ENCODE measurements around the gene PALS2.

Gene PALS2

GRCh38 chr7:24572016-24572392 lies 1.2 kb upstream of the PALS2 start:
- no peaks in the 10 kb centered on the region for H3K9me3 ChIP-seq (ENCODE audit: low read length)
- no peaks in the 10 kb centered on the region for H3K36me3 ChIP-seq (ENCODE audit: insufficient read depth, low read length)
- peak overlapping the region in 1 of 2 donors; percentile 78 for H3K4me3 ChIP-seq (ENCODE audit: low read depth in 1 of 2, low read length in 2 of 2)
- peaks cover 0 to 4% of the 10 kb centered on the region in 2 donors for H3K27me3 ChIP-seq (ENCODE audit: control insufficient read depth in 1 of 2, insufficient read depth in 2 of 2, low read length in 2 of 2)
- no peak overlapping the region for H3K27ac ChIP-seq (ENCODE audit: low read depth, low read length)
- H3K4me1 ChIP-seq (ENCODE audit: insufficient read depth, low read length): peaks cover 13% of the 10 kb centered on the region
- H3K9ac ChIP-seq (ENCODE audit: low read length): no peak overlapping the region

- Histone ChIP-seq H3K4me1 (ENCODE audit: insufficient read depth, low read length) (peaks cover 13% of the 10 kb centered on the region), H3K36me3 (ENCODE audit: insufficient read depth, low read length) (no peaks in the 10 kb centered on the region), H3K4me3 (ENCODE audit: low read depth in 1 of 2, low read length in 2 of 2) (peak overlapping the region; percentile 75 to 78), H3K27ac (ENCODE audit: low read depth, low read length) (no peak overlapping the region), H3K9me3 (ENCODE audit: low read length) (no peaks in the 10 kb centered on the region), H3K9ac (ENCODE audit: low read length) (peak overlapping the region; percentile 64), H3K27me3 (ENCODE audit: control insufficient read depth in 1 of 2, insufficient read depth in 2 of 2, low read length in 2 of 2) (peaks cover 0 to 4% of the 10 kb centered on the region in 2 donors)
These were observed 757 bp upstream of the PALS2 start for GRCh38 chr7:24572393-24572996.

GRCh38 chr7:24573554-24574338 lies 494 bp downstream of the PALS2 start:
- Histone ChIP-seq H3K4me1 (ENCODE audit: insufficient read depth, low read length) (peaks cover 13% of the 10 kb centered on the region), H3K9me3 (ENCODE audit: low read length) (no peaks in the 10 kb centered on the region), H3K9ac (ENCODE audit: low read length) (peak overlapping the region; percentile 61), H3K27me3 (ENCODE audit: control insufficient read depth in 1 of 2, insufficient read depth in 2 of 2, low read length in 2 of 2) (no peaks in the 10 kb centered on the region), H3K36me3 (ENCODE audit: insufficient read depth, low read length) (no peaks in the 10 kb centered on the region), H3K4me3 (ENCODE audit: low read depth in 1 of 2, low read length in 2 of 2) (peak overlapping the region; percentile 63 to 90), H3K27ac (ENCODE audit: low read depth, low read length) (peak overlapping the region; percentile 59)

- Histone ChIP-seq H3K27ac (ENCODE audit: low read depth, low read length) (peak overlapping the region; percentile 59), H3K9ac (ENCODE audit: low read length) (peak overlapping the region; percentile 61), H3K4me1 (ENCODE audit: insufficient read depth, low read length) (peaks cover 13% of the 10 kb centered on the region), H3K36me3 (ENCODE audit: insufficient read depth, low read length) (no peaks in the 10 kb centered on the region), H3K9me3 (ENCODE audit: low read length) (no peaks in the 10 kb centered on the region), H3K27me3 (ENCODE audit: control insufficient read depth in 1 of 2, insufficient read depth in 2 of 2, low read length in 2 of 2) (no peaks in the 10 kb centered on the region), H3K4me3 (ENCODE audit: low read depth in 1 of 2, low read length in 2 of 2) (peak overlapping the region; percentile 63 to 90)
These were observed 1.1 kb downstream of the PALS2 start for GRCh38 chr7:24574386-24574785.

- H3K27me3 ChIP-seq (ENCODE audit: control insufficient read depth in 1 of 2, insufficient read depth in 2 of 2, low read length in 2 of 2): no peaks in the 10 kb centered on the region
These were observed 1.7 kb downstream of the PALS2 start for GRCh38 chr7:24574950-24575349.

GRCh38 chr7:24576171-24577025 lies 3.1 kb downstream of the PALS2 start:
- Histone ChIP-seq H3K4me3 (ENCODE audit: low read depth in 1 of 2, low read length in 2 of 2) (no peak overlapping the region), H3K4me1 (ENCODE audit: insufficient read depth, low read length) (peaks cover 13% of the 10 kb centered on the region), H3K27ac (ENCODE audit: low read depth, low read length) (no peak overlapping the region), H3K36me3 (ENCODE audit: insufficient read depth, low read length) (no peaks in the 10 kb centered on the region), H3K9me3 (ENCODE audit: low read length) (no peaks in the 10 kb centered on the region), H3K27me3 (ENCODE audit: control insufficient read depth in 1 of 2, insufficient read depth in 2 of 2, low read length in 2 of 2) (no peaks in the 10 kb centered on the region), H3K9ac (ENCODE audit: low read length) (no peak overlapping the region)

More at GRCh38 chr7:24574950-24575349, 1.7 kb downstream of the PALS2 start:
- no peaks in the 10 kb centered on the region for H3K9me3 ChIP-seq (ENCODE audit: low read length)
- peaks cover 13% of the 10 kb centered on the region for H3K4me1 ChIP-seq (ENCODE audit: insufficient read depth, low read length)
- H3K9ac ChIP-seq (ENCODE audit: low read length): peak overlapping the region; percentile 61
- H3K4me3 ChIP-seq (ENCODE audit: low read depth in 1 of 2, low read length in 2 of 2): peak overlapping the region in 1 of 2 donors; percentile 90
- no peak overlapping the region for H3K27ac ChIP-seq (ENCODE audit: low read depth, low read length)
- no peaks in the 10 kb centered on the region for H3K36me3 ChIP-seq (ENCODE audit: insufficient read depth, low read length)

GRCh38 chr7:24578052-24578451 lies 4.8 kb downstream of the PALS2 start:
- Histone ChIP-seq H3K36me3 (ENCODE audit: insufficient read depth, low read length) (no peaks in the 10 kb centered on the region), H3K27ac (ENCODE audit: low read depth, low read length) (no peak overlapping the region), H3K4me1 (ENCODE audit: insufficient read depth, low read length) (peaks cover 10% of the 10 kb centered on the region), H3K9ac (ENCODE audit: low read length) (no peak overlapping the region), H3K27me3 (ENCODE audit: control insufficient read depth in 1 of 2, insufficient read depth in 2 of 2, low read length in 2 of 2) (no peaks in the 10 kb centered on the region), H3K9me3 (ENCODE audit: low read length) (no peaks in the 10 kb centered on the region), H3K4me3 (ENCODE audit: low read depth in 1 of 2, low read length in 2 of 2) (no peak overlapping the region)

- Histone ChIP-seq H3K4me1 (ENCODE audit: insufficient read depth, low read length) (no peaks in the 10 kb centered on the region), H3K9me3 (ENCODE audit: low read length) (no peaks in the 10 kb centered on the region), H3K9ac (ENCODE audit: low read length) (no peak overlapping the region), H3K27me3 (ENCODE audit: control insufficient read depth in 1 of 2, insufficient read depth in 2 of 2, low read length in 2 of 2) (no peaks in the 10 kb centered on the region), H3K4me3 (ENCODE audit: low read depth in 1 of 2, low read length in 2 of 2) (no peak overlapping the region), H3K36me3 (ENCODE audit: insufficient read depth, low read length) (no peaks in the 10 kb centered on the region), H3K27ac (ENCODE audit: low read depth, low read length) (no peak overlapping the region)
These were observed 7.2 kb downstream of the PALS2 start for GRCh38 chr7:24580283-24580946.

GRCh38 chr7:24582166-24582565 lies 8.9 kb downstream of the PALS2 start:
- H3K4me1 ChIP-seq (ENCODE audit: insufficient read depth, low read length): no peaks in the 10 kb centered on the region
- no peaks in the 10 kb centered on the region for H3K27me3 ChIP-seq (ENCODE audit: control insufficient read depth in 1 of 2, insufficient read depth in 2 of 2, low read length in 2 of 2)
- H3K9ac ChIP-seq (ENCODE audit: low read length): no peak overlapping the region
- H3K4me3 ChIP-seq (ENCODE audit: low read depth in 1 of 2, low read length in 2 of 2): no peak overlapping the region
- no peak overlapping the region for H3K27ac ChIP-seq (ENCODE audit: low read depth, low read length)
- H3K36me3 ChIP-seq (ENCODE audit: insufficient read depth, low read length): no peaks in the 10 kb centered on the region
- no peaks in the 10 kb centered on the region for H3K9me3 ChIP-seq (ENCODE audit: low read length)

GRCh38 chr7:24587853-24588252 lies 14.6 kb downstream of the PALS2 start:
- H3K36me3 ChIP-seq (ENCODE audit: insufficient read depth, low read length): no peaks in the 10 kb centered on the region
- no peak overlapping the region for H3K27ac ChIP-seq (ENCODE audit: low read depth, low read length)
- no peaks in the 10 kb centered on the region for H3K9me3 ChIP-seq (ENCODE audit: low read length)
- no peak overlapping the region for H3K9ac ChIP-seq (ENCODE audit: low read length)
- no peak overlapping the region for H3K4me3 ChIP-seq (ENCODE audit: low read depth in 1 of 2, low read length in 2 of 2)
- H3K27me3 ChIP-seq (ENCODE audit: control insufficient read depth in 1 of 2, insufficient read depth in 2 of 2, low read length in 2 of 2): no peaks in the 10 kb centered on the region
- H3K4me1 ChIP-seq (ENCODE audit: insufficient read depth, low read length): no peaks in the 10 kb centered on the region

GRCh38 chr7:24591152-24591551 lies 17.9 kb downstream of the PALS2 start:
- H3K9ac ChIP-seq (ENCODE audit: low read length): no peak overlapping the region
- H3K9me3 ChIP-seq (ENCODE audit: low read length): no peaks in the 10 kb centered on the region
- no peak overlapping the region for H3K27ac ChIP-seq (ENCODE audit: low read depth, low read length)
- no peak overlapping the region for H3K4me3 ChIP-seq (ENCODE audit: low read depth in 1 of 2, low read length in 2 of 2)
- no peaks in the 10 kb centered on the region for H3K36me3 ChIP-seq (ENCODE audit: insufficient read depth, low read length)
- H3K27me3 ChIP-seq (ENCODE audit: control insufficient read depth in 1 of 2, insufficient read depth in 2 of 2, low read length in 2 of 2): no peaks in the 10 kb centered on the region
- H3K4me1 ChIP-seq (ENCODE audit: insufficient read depth, low read length): no peaks in the 10 kb centered on the region

All from muscle layer of colon (tissue), 2 donors.